Upper lobe of left lung (tissue), 6 donors: Measurements from ENCODE around the gene UBAP2. TPM values are rescaled to one million over a fixed set of nuclear protein-coding genes. Genes with fewer than 3 reads are reported as not detected.

Experiments
- ATAC-seq, 2 donors: fragments of 200-7000 bp; cut with Tn5 transposase; one replicate each; pipeline ENCODE4 v1.9.1; 2022; ENCODE audit warnings: mild to moderate bottlenecking in 2 of 2, moderate library complexity in 2 of 2; ENCODE audit not compliant: low FRiP score in 2 of 2
- DNase-seq, 2 donors: peaks; one replicate each; pipeline ENCODE4 v3.0.0-alpha.2; 2019 to 2020
- H3K27ac ChIP-seq, 4 donors: fragments of 200-600 bp; sonication (generic); one replicate each; pipeline ENCODE4 v1.5.1; 2016 to 2019
- H3K27me3 ChIP-seq, 4 donors: fragments of 200-600 bp; sonication (generic); one replicate each; pipeline ENCODE4 v1.5.1; 2017 to 2019
- H3K36me3 ChIP-seq, 4 donors: fragments of 200-600 bp; sonication (generic); one replicate each; pipeline ENCODE4 v1.5.1; 2016 to 2019
- H3K4me1 ChIP-seq, 4 donors: fragments of 200-600 bp; sonication (generic); one replicate each; pipeline ENCODE4 v1.5.1; 2018 to 2019
- H3K4me3 ChIP-seq, 4 donors: fragments of 200-600 bp; sonication (generic); one replicate each; pipeline ENCODE4 v1.5.1; 2017 to 2019; ENCODE audit warnings: mild to moderate bottlenecking in 2 of 4, moderate library complexity in 1 of 4
- H3K9me3 ChIP-seq, 4 donors: fragments of 200-600 bp; sonication (generic); one replicate each; pipeline ENCODE4 v1.5.1; 2018 to 2019
- EP300 ChIP-seq, 4 donors: sonication (generic); formaldehyde crosslinking; IDR thresholded peaks; one replicate each; pipeline ENCODE4 v1.5.1; 2017; ENCODE audit warnings: antibody characterized with exemption in 4 of 4, control low read depth in 2 of 4
- POLR2A ChIP-seq, 4 donors: fragments of 450-650 bp; IDR thresholded peaks; one replicate each; pipeline ENCODE4 v1.5.1; 2016 to 2017; ENCODE audit warnings: antibody characterized with exemption in 4 of 4, mild to moderate bottlenecking in 2 of 4
- POLR2AphosphoS5 ChIP-seq, 2 donors: sonication (generic); formaldehyde crosslinking; IDR thresholded peaks; one replicate each; pipeline ENCODE4 v1.5.1; 2017; ENCODE audit warnings: antibody characterized with exemption in 2 of 2
- WGBS, 2 donors: methylation state at CpG; one replicate each; pipeline ENCODE4 v1.1.5; 2017 to 2018; 5-methylcytosine and 5-hydroxymethylcytosine counted together
- total RNA-seq, 6 donors: library from RNA; depleted of rRNA in 4 of 6; stranded (reverse); fragments of >200 nt in 4 of 6; gene quantifications; one replicate each; pipeline versions ENCODE4 v1.1.0 to v1.2.1, GENCODE V29; 2016 to 2021
- TF ChIP-seq, protein P1 (sequence below), 6 experiments: fragments of 450-650 bp in 4 of 6; fragments of 200-600 bp in 2 of 6; sonication (generic) in 2 of 6; IDR thresholded peaks; one replicate each; pipeline ENCODE4 v1.5.1; 2016 to 2019; ENCODE audit warnings: antibody characterized with exemption in 6 of 6
- donor health status: DM: no; HTN: no; CAD: no; lungs with moderate emphysema.
- donor health status: DM: no; HTN: yes; CAD: no; lungs with severe emphysema.

UBAP2 gene
- total RNA-seq, 6 donors from 2014 or later, result 22.3 to 48.2 (median 35.3) TPM

DNA sequence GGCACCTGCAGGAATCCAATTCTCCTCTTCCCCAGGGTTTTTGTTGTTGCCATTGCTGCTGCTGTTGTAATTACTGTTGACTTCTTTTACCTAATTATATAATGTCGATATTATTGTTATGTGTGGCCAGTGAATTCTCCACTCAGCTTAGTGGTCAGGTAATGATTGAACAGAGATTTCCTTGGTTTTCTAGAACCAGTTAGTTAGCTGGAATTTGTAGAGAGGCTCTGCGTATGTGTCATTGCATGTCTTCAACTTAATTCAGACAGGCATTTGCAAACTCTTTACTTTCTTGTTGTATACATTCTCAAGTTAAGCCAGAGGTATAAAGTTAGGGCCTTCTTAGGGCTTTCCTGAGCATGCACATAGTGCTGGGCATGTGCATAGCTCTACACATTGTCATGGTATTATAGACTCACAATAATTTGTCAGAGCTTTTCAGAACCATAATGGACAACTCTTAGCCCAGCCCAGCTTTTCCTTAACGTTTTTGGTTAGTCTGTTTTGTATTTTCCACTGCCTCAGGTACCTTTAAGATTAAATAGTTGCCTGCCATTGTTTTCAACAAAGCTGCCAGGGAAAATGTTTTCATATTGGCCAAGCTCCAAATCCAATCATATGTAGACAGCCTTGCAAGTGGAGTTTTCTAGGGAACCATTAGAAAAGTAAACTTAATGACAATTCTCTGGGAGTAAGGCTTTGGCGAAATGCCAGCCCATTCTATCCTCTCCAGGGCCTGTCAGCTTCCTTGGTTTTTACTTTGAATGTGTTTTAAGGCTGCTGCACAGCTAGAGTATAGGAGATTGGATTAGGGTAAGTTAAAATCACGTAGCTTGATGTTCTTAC is 163.6 kb downstream of the UBAP2 start:
- no peak overlapping the region for H3K4me3 ChIP-seq
- H3K36me3 ChIP-seq, result peaks cover 0 to 5% (median 2%) of the 10 kb centered on the region in 4 donors
- peaks cover 15 to 29% (median 18%) of the 10 kb centered on the region in 4 donors for H3K4me1 ChIP-seq
- ATAC-seq (no peak), DNase-seq (no peak)
- TF ChIP-seq EP300 (IDR thresholded peaks at IDR 0.05) (no peak), POLR2A (IDR thresholded peaks at IDR 0.05) (no peak), POLR2AphosphoS5 (IDR thresholded peaks at IDR 0.05) (no peak)
- TF ChIP-seq, protein P1, sequence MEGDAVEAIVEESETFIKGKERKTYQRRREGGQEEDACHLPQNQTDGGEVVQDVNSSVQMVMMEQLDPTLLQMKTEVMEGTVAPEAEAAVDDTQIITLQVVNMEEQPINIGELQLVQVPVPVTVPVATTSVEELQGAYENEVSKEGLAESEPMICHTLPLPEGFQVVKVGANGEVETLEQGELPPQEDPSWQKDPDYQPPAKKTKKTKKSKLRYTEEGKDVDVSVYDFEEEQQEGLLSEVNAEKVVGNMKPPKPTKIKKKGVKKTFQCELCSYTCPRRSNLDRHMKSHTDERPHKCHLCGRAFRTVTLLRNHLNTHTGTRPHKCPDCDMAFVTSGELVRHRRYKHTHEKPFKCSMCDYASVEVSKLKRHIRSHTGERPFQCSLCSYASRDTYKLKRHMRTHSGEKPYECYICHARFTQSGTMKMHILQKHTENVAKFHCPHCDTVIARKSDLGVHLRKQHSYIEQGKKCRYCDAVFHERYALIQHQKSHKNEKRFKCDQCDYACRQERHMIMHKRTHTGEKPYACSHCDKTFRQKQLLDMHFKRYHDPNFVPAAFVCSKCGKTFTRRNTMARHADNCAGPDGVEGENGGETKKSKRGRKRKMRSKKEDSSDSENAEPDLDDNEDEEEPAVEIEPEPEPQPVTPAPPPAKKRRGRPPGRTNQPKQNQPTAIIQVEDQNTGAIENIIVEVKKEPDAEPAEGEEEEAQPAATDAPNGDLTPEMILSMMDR (IDR thresholded peaks at IDR 0.05), result no peak
- 55 to 57% methylated on average over 5 of the region's 5 CpGs for WGBS, 2 donors
- H3K27ac ChIP-seq, result peak overlapping the region in 1 of 4 donors; percentile 40
- no peaks in the 10 kb centered on the region for H3K9me3 ChIP-seq
- no peaks in the 10 kb centered on the region for H3K27me3 ChIP-seq

DNA sequence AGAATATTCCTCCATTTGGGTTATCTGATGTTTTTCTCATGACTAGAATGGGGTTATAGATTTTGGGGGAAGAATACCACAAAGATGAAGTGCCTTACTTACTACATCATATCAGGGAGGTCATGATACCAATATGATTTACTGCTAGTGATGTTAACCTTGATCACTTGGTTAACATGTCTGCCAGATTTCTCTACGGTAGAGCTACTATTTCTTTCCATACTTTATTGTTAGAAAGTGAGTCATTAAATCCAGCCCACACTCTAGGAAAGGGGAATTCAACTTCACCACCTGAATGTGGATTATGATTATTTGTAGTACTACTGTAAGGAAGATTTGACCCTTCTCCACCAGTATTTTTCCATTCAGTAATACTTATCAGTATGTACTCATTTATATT is 167.1 kb downstream of the UBAP2 start:
- TF ChIP-seq POLR2A (IDR thresholded peaks at IDR 0.05) (no peak), POLR2AphosphoS5 (IDR thresholded peaks at IDR 0.05) (no peak), EP300 (IDR thresholded peaks at IDR 0.05) (no peak)
- TF ChIP-seq, protein P1 (IDR thresholded peaks at IDR 0.05), result no peak
- H3K27ac ChIP-seq, result no peak overlapping the region
- H3K4me3 ChIP-seq, result no peak overlapping the region
- H3K9me3 ChIP-seq, result no peaks in the 10 kb centered on the region
- peaks cover 15 to 37% (median 20%) of the 10 kb centered on the region in 4 donors for H3K4me1 ChIP-seq
- WGBS, 2 donors, result 58 to 78% methylated on average over 1 of the region's 1 CpG
- DNase-seq (no peak), ATAC-seq (no peak)
- H3K36me3 ChIP-seq, result no peaks in the 10 kb centered on the region
- no peaks in the 10 kb centered on the region for H3K27me3 ChIP-seq

DNA sequence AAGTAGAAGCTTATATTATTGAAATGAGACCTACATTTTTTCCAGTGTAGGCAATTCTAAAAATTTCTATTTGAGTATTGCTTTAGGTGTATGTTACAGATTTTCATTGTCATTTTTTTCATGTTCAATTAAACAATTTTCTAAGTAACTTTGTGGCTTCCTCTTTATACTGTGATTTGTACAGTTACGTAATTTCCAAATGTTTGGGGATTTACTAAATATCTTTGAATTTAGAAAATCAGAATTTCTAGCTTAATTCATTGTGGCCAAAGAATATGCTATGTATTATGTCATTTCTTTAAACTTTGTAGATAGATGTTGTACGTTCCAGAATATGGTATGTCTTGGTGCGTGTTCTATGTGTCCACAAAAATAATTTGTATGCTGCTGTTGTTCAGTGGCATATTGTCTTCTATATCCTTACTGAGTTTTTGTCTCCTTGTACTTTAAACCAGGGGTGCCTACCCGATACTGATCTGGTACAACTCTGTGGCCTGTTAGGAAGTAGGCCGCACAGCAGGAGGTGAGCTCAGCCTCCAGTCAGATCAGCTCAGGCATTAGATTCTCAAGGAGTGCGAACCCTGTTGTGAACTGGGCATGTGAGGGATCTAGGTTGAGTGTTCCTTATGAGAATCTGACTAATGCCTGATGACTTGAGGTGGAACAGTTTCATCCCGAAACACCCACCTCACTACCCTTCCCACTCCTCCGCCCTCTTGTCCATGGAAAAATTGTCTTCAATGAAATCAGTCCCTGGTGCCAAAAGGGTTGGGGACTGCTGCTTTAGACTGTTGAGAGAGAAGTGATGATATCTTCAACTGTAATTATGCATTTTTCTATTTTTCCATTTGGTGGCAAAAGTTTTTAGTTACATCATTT is 168.2 kb downstream of the UBAP2 start:
- 92 to 93% methylated on average over 8 of the region's 8 CpGs for WGBS, 2 donors
- Histone ChIP-seq H3K27ac (no peak overlapping the region), H3K36me3 (no peaks in the 10 kb centered on the region), H3K9me3 (no peaks in the 10 kb centered on the region), H3K4me1 (peaks cover 8 to 29% (median 13%) of the 10 kb centered on the region in 4 donors), H3K4me3 (no peak overlapping the region), H3K27me3 (no peaks in the 10 kb centered on the region)
- TF ChIP-seq EP300 (IDR thresholded peaks at IDR 0.05), result no peak
- TF ChIP-seq, protein P1 (IDR thresholded peaks at IDR 0.05), result no peak
- no peak for TF ChIP-seq POLR2A (IDR thresholded peaks at IDR 0.05)
- TF ChIP-seq POLR2AphosphoS5 (IDR thresholded peaks at IDR 0.05), result no peak
- DNase-seq (no peak), ATAC-seq (no peak)

DNA sequence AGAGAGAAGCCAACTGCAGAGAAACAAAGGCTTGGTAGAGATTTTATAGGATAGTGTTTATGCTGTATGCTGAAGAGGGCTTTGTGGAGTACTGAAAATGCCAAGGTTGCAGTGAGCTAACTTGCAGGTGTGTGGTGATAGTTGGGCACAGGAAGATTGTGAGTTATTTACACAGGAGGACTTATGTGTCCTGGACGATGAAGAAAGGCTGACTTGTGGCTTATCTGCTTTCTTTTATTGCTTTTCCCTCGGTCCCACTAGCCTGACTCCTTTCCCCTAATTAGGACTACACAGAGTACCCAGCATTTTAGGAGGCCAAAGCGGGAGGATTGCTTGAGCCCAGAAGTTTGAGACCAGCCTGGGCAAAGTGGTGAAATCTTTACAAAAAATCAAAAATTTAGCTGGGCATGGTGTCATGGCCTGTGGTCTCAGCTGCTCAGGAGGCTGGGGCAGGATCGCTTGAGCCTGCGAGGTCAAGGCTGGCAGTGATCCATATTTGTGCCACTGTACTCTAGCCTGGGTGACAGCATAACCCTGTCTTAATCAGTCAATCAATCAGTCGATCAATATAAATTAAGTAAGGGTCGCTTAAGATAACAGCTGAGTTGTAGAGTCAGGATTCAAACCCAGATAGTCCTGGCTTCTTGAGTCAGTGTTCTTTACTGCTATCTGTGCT is 169.9 kb downstream of the UBAP2 start:
- H3K9me3 ChIP-seq, result no peaks in the 10 kb centered on the region
- TF ChIP-seq POLR2AphosphoS5 (IDR thresholded peaks at IDR 0.05), result no peak
- no peak for TF ChIP-seq EP300 (IDR thresholded peaks at IDR 0.05)
- TF ChIP-seq, protein P1 (IDR thresholded peaks at IDR 0.05), result no peak
- TF ChIP-seq POLR2A (IDR thresholded peaks at IDR 0.05), result no peak
- DNase-seq (no peak), ATAC-seq (no peak)
- no peak overlapping the region for H3K27ac ChIP-seq
- WGBS, 2 donors, result 81 to 82% methylated on average over 7 of the region's 7 CpGs
- H3K4me3 ChIP-seq, result no peak overlapping the region
- H3K36me3 ChIP-seq, result no peaks in the 10 kb centered on the region
- H3K4me1 ChIP-seq, result peaks cover 0 to 17% (median 1%) of the 10 kb centered on the region in 4 donors
- H3K27me3 ChIP-seq, result no peaks in the 10 kb centered on the region
